Measurements from ENCODE around the gene GNA14.
"Not testable (repeated sequence)": the region's sequence is repeated elsewhere in the genome, so short reads cannot be mapped to it uniquely, and the experiment has no call there.

GNA14 gene

GRCh38 chr9:77440057-77440456, 208.1 kb downstream of the GNA14 start:
- DNase-seq: no peak

GRCh38 chr9:77438653-77439052, 209.5 kb downstream of the GNA14 start:
- DNase-seq: no peak

GRCh38 chr9:77435688-77436087, 212.4 kb downstream of the GNA14 start:
- no peak for DNase-seq

- DNase-seq: no peak
These were observed 212.8 kb downstream of the GNA14 start for GRCh38 chr9:77435277-77435676.

- DNase-seq: no peak
These were observed 214.3 kb downstream of the GNA14 start for GRCh38 chr9:77433675-77434445.

- DNase-seq: no peak
These were observed 216.1 kb downstream of the GNA14 start for GRCh38 chr9:77432053-77432452.

GRCh38 chr9:77429928-77430327, 218.2 kb downstream of the GNA14 start:
- DNase-seq: no peak

GRCh38 chr9:77427256-77427927, 220.7 kb downstream of the GNA14 start:
- DNase-seq: no peak

- DNase-seq: no peak
These were observed 221.4 kb downstream of the GNA14 start for GRCh38 chr9:77426712-77427111.

- no peak for DNase-seq
These were observed 223.1 kb downstream of the GNA14 start for GRCh38 chr9:77424993-77425392.

GRCh38 chr9:77423841-77424240, 224.3 kb downstream of the GNA14 start:
- DNase-seq: no peak

GRCh38 chr9:77422969-77423368, 225.2 kb downstream of the GNA14 start:
- DNase-seq: no peak

GRCh38 chr9:77421506-77422265, 226.4 kb downstream of the GNA14 start:
- no peak for DNase-seq

GRCh38 chr9:77420641-77421040, 227.5 kb downstream of the GNA14 start:
- DNase-seq: no peak

- DNase-seq: no peak
These were observed 229.9 kb downstream of the GNA14 start for GRCh38 chr9:77418226-77418625.

- no peak for DNase-seq
These were observed 230.6 kb downstream of the GNA14 start for GRCh38 chr9:77417566-77417965.

GRCh38 chr9:77408521-77408920, 239.6 kb downstream of the GNA14 start:
- not testable (repeated sequence) for DNase-seq

- DNase-seq: no peak
These were observed 244.9 kb downstream of the GNA14 start for GRCh38 chr9:77403239-77403638.

- DNase-seq: no peak
These were observed 245.8 kb downstream of the GNA14 start for GRCh38 chr9:77402286-77402685.

- DNase-seq: no peak
These were observed 248.2 kb downstream of the GNA14 start for GRCh38 chr9:77399964-77400363.

GRCh38 chr9:77398581-77398980, 249.5 kb downstream of the GNA14 start:
- DNase-seq: not testable (repeated sequence)

- DNase-seq: no peak
These were observed 255.8 kb downstream of the GNA14 start for GRCh38 chr9:77392328-77392727.

GRCh38 chr9:77391834-77392233, 256.3 kb downstream of the GNA14 start:
- DNase-seq: no peak

GRCh38 chr9:77386187-77386586, 261.9 kb downstream of the GNA14 start:
- DNase-seq: no peak

Measured in cortex of kidney (tissue), 1 donor.